HG03432 (cell line): Measurements from ENCODE around the gene RIMBP2.

Experiments used
- ATAC-seq: cut with Tn5 transposase; IDR thresholded peaks from one replicate; pipeline ENCODE4 v1.9.1; 2021; ENCODE audit warnings: mild to moderate bottlenecking, moderate library complexity; ENCODE audit not compliant: unreplicated experiment

RIMBP2 gene

DNA sequence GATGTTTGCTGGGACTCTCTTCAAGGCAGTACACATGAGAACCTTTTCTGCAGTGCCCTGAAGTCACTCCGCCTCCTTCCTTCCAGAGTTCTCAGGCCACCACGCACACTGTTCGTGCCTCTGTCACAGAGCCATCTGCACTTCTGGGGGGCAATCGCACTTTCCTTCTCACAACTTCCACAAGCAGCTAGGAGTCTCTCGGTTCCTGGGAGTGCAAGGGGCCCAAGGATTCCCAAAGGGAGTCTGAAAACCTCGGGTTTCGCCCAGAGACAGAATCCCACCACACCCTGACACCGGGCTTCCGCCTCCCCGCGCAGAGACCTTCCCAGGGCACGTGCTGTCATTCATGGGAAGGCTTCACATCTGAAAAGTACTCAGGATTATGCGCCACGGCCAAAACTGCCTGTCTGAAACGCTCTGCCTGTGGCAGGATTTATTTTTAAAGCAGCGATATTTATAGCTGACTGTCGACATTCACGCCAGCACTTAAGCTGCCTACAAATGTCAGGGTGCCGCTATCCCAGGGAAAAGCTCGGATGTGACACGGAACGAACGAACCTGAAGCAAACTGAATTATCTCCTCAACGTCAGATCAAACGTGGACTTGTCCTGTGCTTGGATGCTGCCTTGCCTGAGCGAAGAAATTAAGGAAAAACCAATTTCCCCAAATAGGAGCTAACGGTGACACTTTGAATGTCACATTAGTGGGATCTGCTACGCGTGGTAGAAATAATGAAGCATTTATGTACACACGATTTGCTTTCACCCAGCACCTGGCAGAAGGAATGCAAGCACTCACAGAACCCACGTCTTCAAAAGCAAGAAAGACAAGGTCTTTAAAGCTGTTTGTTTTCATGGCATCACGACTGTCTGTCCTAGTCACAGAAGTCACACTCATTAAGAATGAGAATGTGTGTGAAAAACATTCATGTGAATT is 224.4 kb downstream of the RIMBP2 start:
- ATAC-seq = no peak

DNA sequence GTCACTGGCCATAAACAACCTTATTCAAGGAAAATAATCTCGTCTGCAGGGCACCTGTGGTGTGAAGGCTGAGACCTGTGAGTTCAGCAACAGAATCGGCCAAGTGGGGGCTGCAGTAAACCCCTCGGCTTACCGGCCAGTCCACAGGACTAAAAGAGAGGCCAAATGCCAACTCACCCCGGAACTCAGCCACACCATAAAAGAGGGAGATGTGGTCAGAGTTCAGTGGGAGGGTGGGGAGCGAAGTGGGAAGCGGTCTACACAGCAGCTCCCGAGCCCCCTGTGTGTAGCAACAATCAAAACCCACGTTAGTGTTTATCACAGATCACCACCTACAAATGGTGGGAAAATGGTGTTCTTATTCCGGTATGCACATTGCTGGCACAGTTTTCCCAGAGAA is 225.4 kb downstream of the RIMBP2 start:
- ATAC-seq = no peak

DNA sequence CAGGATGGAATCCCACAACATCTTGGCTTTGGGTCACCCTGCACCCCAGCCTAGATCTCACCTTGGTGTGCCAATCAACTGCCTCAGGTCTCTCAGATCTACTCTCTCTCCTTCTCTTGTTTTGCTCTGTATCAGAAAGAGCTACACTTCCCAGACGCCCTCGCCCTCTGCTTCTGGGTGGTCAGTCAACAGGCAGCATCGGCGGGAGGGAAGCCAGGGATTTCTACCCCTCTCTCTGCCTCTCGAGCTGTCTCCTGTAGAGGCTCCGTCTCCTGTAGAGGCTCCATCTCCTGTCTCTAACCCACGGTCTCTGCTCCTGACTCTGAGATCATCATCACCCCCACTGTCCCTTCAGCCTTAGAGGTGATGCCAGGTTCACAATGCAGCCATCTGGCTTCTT is 226.8 kb downstream of the RIMBP2 start:
- ATAC-seq = no peak

DNA sequence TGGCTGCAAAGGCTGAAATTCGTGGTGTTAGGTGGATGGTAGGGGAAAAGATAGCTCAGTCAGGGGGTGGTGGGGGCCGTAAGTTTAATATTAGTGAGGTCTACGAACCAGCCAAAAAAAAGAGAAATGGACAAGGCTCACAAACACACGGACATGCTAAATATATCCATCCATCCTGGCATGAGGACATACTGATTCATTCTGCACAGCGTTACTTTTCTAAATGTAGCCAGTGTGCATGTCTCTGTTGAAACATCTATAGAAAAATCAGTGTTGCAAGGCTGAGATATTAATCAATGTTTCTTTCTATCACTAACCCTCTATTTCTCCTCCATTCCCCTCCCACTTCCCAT is 227.8 kb downstream of the RIMBP2 start:
- no peak for ATAC-seq

DNA sequence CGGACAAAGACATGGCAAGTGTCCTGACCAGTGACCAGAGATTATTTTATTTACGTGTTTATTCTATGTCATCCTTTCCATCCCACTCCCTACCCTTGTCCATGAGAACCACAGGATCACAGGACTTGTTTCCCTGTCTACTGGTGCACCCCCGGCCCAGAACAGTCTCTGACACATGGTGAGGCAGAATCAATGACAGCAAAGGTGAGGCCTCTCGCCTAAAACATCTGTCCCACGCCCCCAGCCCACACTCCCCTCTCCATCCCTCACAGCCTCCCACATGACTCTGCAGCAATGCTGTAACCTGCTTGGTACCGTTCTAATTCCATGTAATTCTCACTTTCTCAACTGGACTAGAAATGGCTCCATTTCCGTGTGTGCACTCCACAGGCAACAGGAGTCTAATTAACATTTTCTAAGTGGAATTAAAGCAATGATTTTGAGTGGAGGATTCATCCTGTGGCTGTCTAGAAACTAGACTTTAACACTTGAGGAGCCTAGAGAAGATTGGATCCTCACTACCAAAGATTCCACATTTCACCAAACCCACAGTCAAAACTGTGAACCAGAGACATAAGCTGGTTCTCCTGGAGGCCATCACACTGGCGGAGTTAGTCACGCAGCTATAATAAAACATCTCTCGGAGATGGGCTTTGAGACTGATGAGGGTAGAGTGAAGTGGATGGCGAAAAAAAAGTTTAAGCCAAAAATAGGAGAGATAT is 228.3 kb downstream of the RIMBP2 start:
- no peak for ATAC-seq

DNA sequence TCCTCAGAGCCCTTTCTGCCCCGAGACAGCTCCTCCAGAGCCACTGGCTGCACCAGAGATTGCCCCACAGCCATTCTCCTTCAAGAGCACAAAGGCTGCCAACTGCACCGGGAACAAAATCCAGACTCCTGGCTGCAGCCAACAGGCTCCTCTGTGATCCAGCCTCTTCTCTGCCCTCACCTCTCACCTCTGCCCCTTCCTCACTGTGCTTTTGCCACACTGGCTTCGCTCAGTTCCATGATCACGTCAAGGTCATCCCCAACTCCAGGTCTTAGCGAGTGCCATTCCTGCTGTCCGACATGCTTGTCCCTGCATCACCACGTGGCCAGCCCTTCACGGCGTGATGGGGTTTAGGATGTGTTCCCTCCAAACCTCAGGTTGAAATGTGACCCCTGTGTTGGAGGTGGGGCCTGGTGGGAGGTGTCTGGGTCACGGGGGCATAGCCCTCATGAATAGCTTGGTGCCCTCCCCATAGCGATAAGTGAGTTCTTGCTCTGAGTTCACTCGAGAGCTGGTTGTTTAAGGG is 229.1 kb downstream of the RIMBP2 start:
- ATAC-seq = no peak

DNA sequence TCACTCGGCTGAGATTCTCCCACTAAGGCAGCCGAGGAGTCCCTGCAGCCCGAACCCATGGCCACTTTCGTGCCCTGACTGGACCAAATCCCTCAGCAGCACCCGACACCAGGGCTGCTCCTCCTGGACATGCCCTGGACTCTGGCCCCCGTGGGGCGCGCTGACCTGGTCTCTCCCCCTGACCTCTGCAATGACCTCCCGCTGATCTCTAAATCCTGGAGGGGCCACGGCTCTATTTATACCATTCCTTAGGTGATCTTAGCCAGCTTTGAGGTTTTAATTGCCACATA is 230.0 kb downstream of the RIMBP2 start:
- ATAC-seq = no peak

DNA sequence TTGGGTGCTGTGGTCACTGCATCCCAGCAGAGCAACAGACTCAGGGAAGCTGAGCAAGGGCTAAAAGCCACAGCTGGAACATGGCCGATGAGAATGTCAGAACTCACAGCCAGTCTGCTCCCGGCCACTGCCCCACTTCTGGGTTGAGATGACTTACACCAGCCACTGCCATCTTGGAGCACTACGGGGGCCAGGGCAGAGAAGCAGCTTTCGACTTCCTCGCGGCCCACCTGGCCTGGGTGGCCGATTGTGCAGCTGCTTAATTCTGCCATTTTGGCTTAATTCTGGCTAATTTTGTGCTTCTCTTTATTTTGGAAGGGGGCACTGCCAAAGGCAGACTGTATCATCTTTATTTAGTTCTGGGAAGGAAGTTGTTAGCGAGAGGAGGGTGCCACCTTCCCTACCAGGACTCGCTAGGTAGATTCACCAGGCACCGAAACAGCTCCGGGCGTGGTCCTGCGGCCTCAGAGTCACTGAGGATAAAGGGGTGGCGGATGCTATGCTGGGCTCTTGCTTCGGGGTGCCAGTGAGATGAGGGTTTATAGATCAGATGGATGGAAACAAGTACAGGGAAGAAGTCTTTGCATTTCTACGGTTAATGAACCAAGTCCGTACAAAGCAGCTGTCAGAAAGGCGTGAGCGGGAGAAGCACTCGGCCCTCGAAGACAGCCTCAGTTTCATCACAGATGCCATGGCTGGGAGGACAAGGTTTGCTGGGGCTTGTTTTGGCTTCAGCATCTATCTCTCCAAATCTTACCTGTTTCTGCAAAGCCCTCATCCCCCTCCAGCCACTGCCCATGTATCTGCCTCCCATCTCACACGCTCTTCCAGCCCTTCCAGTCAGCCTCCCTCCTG is 230.6 kb downstream of the RIMBP2 start:
- ATAC-seq = no peak

DNA sequence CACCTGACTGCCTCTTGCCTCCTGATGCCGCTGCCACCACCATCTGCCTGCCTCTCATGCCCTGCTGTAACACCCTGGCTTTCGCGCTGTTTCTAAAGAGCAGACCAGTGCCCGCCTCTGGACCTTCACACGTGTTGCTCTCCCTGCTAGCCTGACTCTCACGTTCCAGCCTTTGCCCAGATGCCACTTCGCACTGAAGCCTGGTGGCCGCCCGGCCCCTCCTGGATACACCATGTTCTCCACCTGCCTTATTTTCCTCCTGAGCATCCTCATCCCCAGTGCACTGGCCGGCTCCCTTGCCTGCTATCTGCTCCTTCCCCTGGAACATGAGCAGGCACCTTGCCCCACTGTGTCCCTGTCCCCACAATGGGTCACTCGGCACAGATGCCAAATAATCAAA is 231.9 kb downstream of the RIMBP2 start:
- ATAC-seq = no peak

DNA sequence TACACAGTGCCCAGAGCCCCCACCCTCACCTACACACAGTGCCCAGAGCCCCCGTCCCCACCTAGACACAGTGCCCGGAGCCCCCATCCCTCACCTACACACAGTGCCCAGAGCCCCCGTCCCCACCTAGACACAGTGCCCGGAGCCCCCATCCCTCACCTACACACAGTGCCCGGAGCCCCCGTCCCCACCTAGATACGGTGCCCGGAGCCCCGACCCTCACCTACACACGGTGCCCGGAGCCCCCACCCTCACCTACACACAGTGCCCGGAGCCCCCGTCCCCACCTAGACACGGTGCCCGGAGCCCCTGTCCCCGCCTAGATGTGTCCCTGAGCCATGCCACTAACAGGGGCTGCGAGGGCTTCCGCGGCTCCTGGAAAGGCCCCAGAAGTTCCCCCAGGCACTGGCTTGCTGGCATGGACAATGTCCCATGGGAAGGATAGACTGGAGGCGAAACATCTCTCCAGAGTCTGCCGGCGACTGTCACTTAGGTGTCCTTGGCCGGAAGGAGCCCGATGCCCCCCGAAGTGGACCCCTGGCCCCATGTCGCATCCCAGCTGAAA is 232.4 kb downstream of the RIMBP2 start:
- no peak for ATAC-seq

DNA sequence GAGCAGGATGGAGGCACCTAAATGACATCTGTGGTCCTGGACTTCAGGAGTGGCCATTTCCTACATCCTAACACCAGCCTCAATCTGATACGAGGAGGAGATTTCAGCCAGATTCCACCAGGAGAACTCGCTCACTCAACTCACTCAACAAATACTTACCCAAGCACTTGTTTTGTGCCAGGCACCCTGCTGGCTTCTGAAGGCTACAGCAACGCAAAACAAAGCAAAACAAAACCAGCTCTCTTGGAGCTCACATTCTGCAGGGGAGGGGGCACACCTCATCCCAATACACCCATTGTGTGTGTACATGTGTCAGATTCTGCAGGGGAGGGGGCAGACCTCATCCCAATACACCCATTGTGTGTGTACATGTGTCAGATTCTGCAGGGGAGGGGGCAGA is 233.7 kb downstream of the RIMBP2 start:
- ATAC-seq = no peak

DNA sequence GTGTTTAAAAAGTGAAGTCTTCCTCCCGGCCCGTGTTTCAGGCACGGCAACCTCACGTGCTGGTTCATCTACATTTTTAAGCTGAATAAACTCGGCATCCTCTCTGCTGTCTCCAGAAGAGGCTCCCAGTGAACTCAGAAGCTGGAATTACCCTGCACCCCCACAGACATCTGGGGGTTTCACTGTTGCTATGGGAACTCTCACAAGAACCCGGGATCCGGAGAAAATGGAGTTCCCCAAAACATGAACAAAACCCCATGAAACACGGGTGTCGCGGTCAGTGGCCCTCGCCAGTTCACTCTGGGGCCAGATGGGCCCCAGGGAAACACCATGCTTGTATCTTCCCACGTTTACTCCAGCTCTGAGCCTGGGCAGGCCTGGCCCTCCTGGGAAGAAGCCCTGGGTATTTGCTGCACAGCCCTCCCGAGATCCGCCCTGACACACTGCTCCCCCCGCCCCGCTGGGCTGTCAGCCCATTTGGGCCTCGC is 234.7 kb downstream of the RIMBP2 start:
- no peak for ATAC-seq

DNA sequence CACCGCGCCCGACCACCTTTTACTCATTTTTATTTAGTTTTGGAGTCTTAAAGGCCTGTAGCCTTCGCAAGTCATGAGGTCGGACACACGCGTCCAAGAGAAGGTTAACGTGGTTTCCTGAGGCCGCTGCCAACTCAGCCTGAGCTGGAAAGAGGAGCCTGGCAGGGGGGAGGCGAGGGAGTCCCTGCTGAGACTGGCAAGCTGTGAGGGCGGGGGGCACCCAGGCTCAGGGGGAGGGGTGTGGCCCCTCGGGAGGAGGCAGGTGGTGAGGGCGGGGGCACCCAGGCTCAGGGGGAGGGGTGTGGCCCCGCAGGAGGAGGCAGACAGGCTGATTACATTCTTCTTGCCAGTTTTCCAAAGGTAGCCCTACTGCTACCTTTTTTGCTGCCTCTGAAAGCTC is 235.2 kb downstream of the RIMBP2 start:
- ATAC-seq = no peak

DNA sequence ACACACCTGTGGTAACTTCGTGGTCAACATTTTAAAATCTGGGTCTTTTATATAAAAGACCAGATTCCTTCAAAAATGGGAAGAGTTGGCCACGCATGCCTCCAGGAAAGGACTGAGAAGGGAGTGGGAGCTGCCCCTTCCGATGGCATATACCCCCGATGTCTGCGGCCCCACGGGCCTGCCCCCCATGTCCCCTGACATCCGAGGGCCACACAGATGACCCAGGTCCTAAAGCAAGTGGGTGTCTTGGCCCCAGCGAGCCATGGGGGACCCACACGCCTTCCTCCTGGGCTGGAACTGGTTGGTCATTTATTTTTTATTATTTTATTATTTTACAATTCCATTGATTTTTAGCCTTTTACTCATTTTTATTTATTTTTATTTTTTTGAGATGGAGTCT is 235.9 kb downstream of the RIMBP2 start:
- no peak for ATAC-seq

DNA sequence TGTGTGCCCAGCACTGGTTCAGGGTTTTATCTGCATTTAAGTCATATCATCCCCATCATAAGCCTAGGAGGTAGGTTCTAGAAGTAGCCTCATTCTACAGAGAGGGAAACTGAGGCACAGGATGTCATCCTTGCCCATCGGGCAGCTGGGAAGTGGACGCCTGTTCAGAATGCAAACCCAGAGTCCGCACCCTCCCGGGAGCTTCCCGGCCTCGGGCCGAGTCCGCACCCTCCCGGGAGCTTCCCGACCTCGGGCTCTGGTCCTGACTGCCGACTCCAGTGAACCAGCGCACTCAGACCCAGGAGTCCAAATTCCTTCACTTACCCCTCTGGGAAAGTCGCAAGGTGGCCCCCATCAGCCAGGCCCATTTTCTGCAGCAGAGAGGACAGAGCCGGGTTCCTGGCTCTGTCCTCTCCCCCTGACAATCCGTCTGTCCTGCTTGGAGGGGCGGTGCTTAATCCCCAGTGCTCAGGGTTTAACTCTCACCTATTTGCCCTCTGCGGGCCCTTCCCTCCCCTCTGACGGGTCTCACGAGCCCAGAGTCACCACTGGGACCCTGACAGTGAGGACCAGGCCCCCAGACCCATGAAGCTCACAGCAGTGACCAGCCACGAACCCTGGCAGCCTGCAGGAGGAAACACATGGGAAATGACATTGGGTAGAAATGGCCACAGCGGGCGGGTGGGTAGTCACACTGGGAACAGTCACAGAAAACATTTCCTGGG is 236.5 kb downstream of the RIMBP2 start:
- no peak for ATAC-seq

DNA sequence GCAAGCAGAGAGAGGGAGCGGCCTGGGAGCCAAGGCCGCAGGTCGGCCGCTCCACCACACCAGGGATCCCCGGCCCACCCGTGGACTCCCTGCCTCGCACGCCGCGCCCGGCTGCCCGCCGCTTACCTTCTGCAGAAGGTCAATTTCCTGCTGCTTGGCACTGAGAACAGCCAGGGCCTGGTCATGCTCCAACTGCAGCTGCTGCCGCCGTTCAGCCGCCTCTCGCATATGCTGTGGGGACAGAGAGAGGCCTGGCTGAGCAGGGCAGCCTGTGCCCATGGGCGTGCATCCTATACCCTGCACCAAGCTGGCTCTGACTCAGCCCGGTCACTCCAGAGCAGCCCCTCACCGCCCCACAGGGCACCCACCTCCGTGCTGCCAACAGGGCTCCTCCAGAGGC is 237.3 kb downstream of the RIMBP2 start:
- no peak for ATAC-seq

DNA sequence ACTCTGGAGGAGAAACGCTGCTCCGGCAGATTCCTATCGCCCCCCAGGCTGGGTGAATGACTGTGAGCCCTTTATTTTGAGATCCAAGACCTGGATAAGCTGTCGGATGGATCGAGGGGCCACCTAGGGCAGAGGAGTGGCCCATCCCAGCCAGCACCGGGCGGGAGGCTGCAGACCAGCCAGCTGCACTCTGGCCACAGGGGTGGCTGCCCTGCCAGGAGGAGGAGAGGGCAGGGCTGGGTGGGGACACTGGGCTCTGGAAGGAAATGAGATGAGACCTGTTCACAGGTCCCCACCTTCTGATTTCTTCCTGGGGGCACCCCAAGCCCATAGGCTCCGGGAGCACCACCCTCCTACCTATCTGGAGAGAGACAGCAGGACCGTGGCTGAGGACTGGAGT is 238.4 kb downstream of the RIMBP2 start:
- ATAC-seq = no peak

DNA sequence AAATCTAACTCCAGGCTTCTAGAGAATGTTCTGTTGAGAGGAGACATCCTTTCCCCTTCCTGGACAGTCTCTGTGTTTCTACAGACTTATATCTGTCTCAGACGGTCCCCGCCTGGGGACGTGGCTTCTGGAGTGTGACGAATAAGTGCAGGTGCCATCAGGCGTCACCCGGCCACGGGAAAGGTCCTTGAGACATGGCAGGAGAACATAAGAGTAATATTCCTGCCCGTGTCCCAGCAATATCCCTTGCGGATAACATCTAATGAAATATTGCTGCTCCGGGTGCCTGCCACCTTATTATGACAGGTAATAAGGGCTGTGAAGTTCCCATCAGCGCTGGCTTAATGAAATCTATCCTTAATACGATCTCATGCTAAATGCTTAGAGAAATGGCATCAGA is 238.8 kb downstream of the RIMBP2 start:
- no peak for ATAC-seq

DNA sequence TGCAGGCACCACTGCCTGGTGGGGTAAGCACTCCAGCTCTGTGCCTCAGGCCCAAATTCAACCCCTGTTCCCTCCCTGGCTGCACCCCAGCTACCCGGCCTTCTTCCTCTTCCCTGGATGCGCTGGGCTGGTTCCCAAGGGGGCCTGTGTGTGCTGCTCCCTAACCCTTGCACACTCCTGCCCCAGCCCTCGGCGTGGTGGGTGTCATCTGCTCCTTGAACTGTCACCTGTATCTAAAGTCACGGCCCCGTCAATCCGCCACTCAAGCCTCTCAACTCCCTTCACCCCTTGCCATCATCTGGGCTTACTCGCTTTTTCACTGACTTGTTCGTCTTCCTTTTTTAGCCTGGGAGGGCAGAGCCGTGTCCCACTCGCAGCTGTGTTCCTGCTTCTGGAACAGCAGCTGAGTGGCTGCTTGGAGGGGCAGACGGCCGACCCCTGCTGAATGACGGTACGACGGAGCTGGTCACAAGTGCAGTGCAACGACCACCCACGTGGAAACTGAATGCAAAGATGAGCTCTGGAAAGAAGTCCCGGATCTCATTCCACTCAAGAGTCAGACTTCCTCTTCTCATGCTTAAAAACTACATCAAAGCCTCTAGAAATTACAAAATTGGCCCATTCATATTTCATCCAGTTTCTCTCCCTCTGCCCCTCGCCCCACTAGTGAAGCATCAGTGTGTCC is 239.5 kb downstream of the RIMBP2 start:
- ATAC-seq = no peak
